ENCODE data around the gene BRSK2. TPM values are rescaled to one million over a fixed set of nuclear protein-coding genes. Genes with fewer than 3 reads are reported as not detected.

Gene BRSK2
- total RNA-seq, 6 experiments from 2014 or later = 0.14 to 0.99 (median 0.47) TPM; not detected in 1

- Mint-ChIP-seq H3K9me3 (peaks cover 16% of the 10 kb centered on the region), H3K4me3 (no peak overlapping the region)
Measured at GRCh38 chr11:1499899-1500298, 110.2 kb downstream of the BRSK2 start.

GRCh38 chr11:1500466-1501420 is 111.0 kb downstream of the BRSK2 start:
- Mint-ChIP-seq H3K4me3 (no peak overlapping the region), H3K27ac (no peak overlapping the region), H3K9me3 (peaks cover 16% of the 10 kb centered on the region), H3K27me3 (ENCODE audit: insufficient read depth) (peaks cover 3% of the 10 kb centered on the region; the same call in 1 of the 2 replicates), H3K4me1 (ENCODE audit: low read depth) (peaks cover 6% of the 10 kb centered on the region; the same call in 1 of the 2 replicates), H3K36me3 (ENCODE audit: low read depth) (peaks cover 28% of the 10 kb centered on the region)
- TF ChIP-seq CTCF (IDR thresholded peaks at IDR 0.05) = no peak
- DNase-seq = no peak

More at GRCh38 chr11:1499899-1500298, 110.2 kb downstream of the BRSK2 start:
- no peak for TF ChIP-seq CTCF (IDR thresholded peaks at IDR 0.05)
- H3K27me3 Mint-ChIP-seq (ENCODE audit: insufficient read depth) = peaks cover 3% of the 10 kb centered on the region; the same call in 1 of the 2 replicates
- DNase-seq = no peak
- H3K27ac Mint-ChIP-seq = no peak overlapping the region
- peaks cover 28% of the 10 kb centered on the region for H3K36me3 Mint-ChIP-seq (ENCODE audit: low read depth)
- peaks cover 6% of the 10 kb centered on the region; the same call in 1 of the 2 replicates for H3K4me1 Mint-ChIP-seq (ENCODE audit: low read depth)

DNA sequence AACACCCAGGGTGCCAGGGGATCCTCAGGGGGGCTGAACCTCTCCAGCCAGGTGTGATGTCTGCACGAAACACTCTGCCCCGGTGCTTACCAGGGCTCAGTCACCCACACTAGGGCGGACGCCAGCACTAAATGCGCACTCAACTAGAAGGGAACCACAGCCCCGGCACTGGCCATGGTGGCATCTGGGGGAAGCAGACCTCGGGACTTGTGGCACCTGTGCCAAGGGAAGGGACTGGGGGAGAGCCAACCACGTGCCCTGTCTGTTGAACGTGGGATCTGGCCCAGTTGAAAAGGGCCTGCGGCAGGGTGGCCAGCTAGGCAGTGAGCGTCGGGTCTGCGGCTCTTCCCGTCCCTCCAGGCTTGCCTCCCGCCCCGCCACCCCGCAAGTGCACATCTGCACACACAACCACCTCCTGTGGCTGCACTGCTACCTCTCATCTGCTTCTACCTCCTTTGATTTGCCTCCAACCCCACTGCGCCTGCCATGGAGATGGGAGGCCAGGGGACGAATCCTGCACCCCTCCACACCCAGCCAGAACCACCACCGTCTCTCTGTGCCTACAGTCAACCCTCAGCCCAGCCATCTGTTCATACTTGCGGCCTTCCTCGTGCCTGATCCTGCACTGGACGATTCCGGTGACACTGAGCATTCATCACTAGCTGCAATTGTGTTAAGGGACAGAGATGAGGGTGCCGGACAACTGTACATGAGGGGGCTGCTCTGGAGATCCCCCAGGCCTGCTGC is 111.9 kb downstream of the BRSK2 start:
- Mint-ChIP-seq H3K9me3 (peaks cover 16% of the 10 kb centered on the region), H3K4me3 (no peak overlapping the region), H3K27ac (no peak overlapping the region), H3K4me1 (ENCODE audit: low read depth) (peaks cover 6% of the 10 kb centered on the region; the same call in 1 of the 2 replicates), H3K36me3 (ENCODE audit: low read depth) (peaks cover 28% of the 10 kb centered on the region), H3K27me3 (ENCODE audit: insufficient read depth) (peaks cover 3% of the 10 kb centered on the region; the same call in 1 of the 2 replicates)
- no peak for TF ChIP-seq CTCF (IDR thresholded peaks at IDR 0.05)
- DNase-seq = no peak

- H3K27ac Mint-ChIP-seq = no peak overlapping the region
- H3K9me3 Mint-ChIP-seq = peaks cover 16% of the 10 kb centered on the region
- TF ChIP-seq CTCF (IDR thresholded peaks at IDR 0.05) = no peak
- no peak overlapping the region for H3K4me3 Mint-ChIP-seq
- peaks cover 3% of the 10 kb centered on the region; the same call in 1 of the 2 replicates for H3K4me1 Mint-ChIP-seq (ENCODE audit: low read depth)
- no peak for DNase-seq
- peaks cover 28% of the 10 kb centered on the region for H3K36me3 Mint-ChIP-seq (ENCODE audit: low read depth)
- peaks cover 3% of the 10 kb centered on the region; the same call in 1 of the 2 replicates for H3K27me3 Mint-ChIP-seq (ENCODE audit: insufficient read depth)
Measured at GRCh38 chr11:1502168-1502953, 112.6 kb downstream of the BRSK2 start.
